ENCODE data around the gene TBC1D3B. TPM values are rescaled to one million over a fixed set of nuclear protein-coding genes. Genes with fewer than 3 reads are reported as not detected.

The TBC1D3B gene
- total and polyA plus RNA-seq, 2 donors (not counting 1 experiment from before 2014, with no cell fraction given): 0.86 to 2.3 TPM

- Histone ChIP-seq H3K9me3 (ENCODE audit: control insufficient read depth, insufficient read depth, low read depth, low read length) (no peaks in the 10 kb centered on the region), H3K4me2 (ENCODE audit: extremely low read depth, insufficient read depth, low read length) (no peak overlapping the region), H3K27ac (ENCODE audit: insufficient read depth, low read length) (no peak overlapping the region), H2AFZ (ENCODE audit: low read length) (no peak overlapping the region), H4K20me1 (ENCODE audit: control insufficient read depth, extremely low read depth, insufficient read depth, low read length) (no peaks in the 10 kb centered on the region), H3K4me3 (replicated peaks in 1 of 4; ENCODE audit: control extremely low read depth in 1 of 4, insufficient read depth in 1 of 4, low read depth in 3 of 4, low read length in 4 of 4) (peak overlapping the region in 1 of 4 experiments; percentile 33), H3K9ac (ENCODE audit: insufficient read depth, low read length) (no peak overlapping the region), H3K27me3 (ENCODE audit: control insufficient read depth, insufficient read depth, low read length) (no peaks in the 10 kb centered on the region), H3K79me2 (ENCODE audit: control insufficient read depth, insufficient read depth, low read length) (no peaks in the 10 kb centered on the region), H3K4me1 (ENCODE audit: control insufficient read depth, extremely low read depth, insufficient read depth, low read length) (no peaks in the 10 kb centered on the region), H3K36me3 (ENCODE audit: control insufficient read depth, insufficient read depth, low read length) (no peaks in the 10 kb centered on the region)
- no peak for DNase-seq (ENCODE audit: low read depth in 2 of 2)
- no peak for TF ChIP-seq EZH2 (IDR thresholded peaks at IDR 0.05; ENCODE audit: low read length, missing control alignments)
- TF ChIP-seq CTCF (conservative IDR thresholded peaks at IDR 0.05 in 1 of 2, IDR thresholded peaks at IDR 0.05 in 1 of 2; ENCODE audit: low read depth in 1 of 2, low read length in 2 of 2): no peak
Observed at GRCh38 chr17:36184023-36184765, 7.8 kb upstream of the TBC1D3B start.

GRCh38 chr17:36183001-36183971, 6.8 kb upstream of the TBC1D3B start:
- H3K4me3 ChIP-seq (replicated peaks in 1 of 4; ENCODE audit: control extremely low read depth in 1 of 4, insufficient read depth in 1 of 4, low read depth in 3 of 4, low read length in 4 of 4): peak overlapping the region in 2 of 4 experiments; percentile 39 to 46
- no peak for TF ChIP-seq CTCF (conservative IDR thresholded peaks at IDR 0.05 in 1 of 2, IDR thresholded peaks at IDR 0.05 in 1 of 2; ENCODE audit: low read depth in 1 of 2, low read length in 2 of 2)
- no peak for TF ChIP-seq EZH2 (IDR thresholded peaks at IDR 0.05; ENCODE audit: low read length, missing control alignments)
- no peaks in the 10 kb centered on the region for H3K4me1 ChIP-seq (ENCODE audit: control insufficient read depth, extremely low read depth, insufficient read depth, low read length)
- no peaks in the 10 kb centered on the region for H4K20me1 ChIP-seq (ENCODE audit: control insufficient read depth, extremely low read depth, insufficient read depth, low read length)
- H2AFZ ChIP-seq (ENCODE audit: low read length): no peak overlapping the region
- DNase-seq (ENCODE audit: low read depth in 2 of 2): peak; percentile 75 to 78
- no peak overlapping the region for H3K4me2 ChIP-seq (ENCODE audit: extremely low read depth, insufficient read depth, low read length)
- H3K9me3 ChIP-seq (ENCODE audit: control insufficient read depth, insufficient read depth, low read depth, low read length): no peaks in the 10 kb centered on the region
- no peaks in the 10 kb centered on the region for H3K27me3 ChIP-seq (ENCODE audit: control insufficient read depth, insufficient read depth, low read length)
- H3K27ac ChIP-seq (ENCODE audit: insufficient read depth, low read length): no peak overlapping the region
- no peaks in the 10 kb centered on the region for H3K36me3 ChIP-seq (ENCODE audit: control insufficient read depth, insufficient read depth, low read length)
- H3K9ac ChIP-seq (ENCODE audit: insufficient read depth, low read length): no peak overlapping the region
- no peaks in the 10 kb centered on the region for H3K79me2 ChIP-seq (ENCODE audit: control insufficient read depth, insufficient read depth, low read length)

All from fibroblast of lung (primary cell).